Progenitor cell of endocrine pancreas (in vitro differentiated cells): Measurements from ENCODE around the gene CASQ1. TPM values are rescaled to one million over a fixed set of nuclear protein-coding genes. Genes with fewer than 3 reads are reported as not detected.
A peak's percentile ranks its signal among the peaks of the same experiment; 100 is the strongest.

Experiments used
- DNase-seq: peaks from one replicate; pipeline ENCODE4 v3.0.0; 2021; ENCODE audit warnings: low spot score; ENCODE audit not compliant: unreplicated experiment
- H3K27ac Mint-ChIP-seq: 2 replicates; pipeline ENCODE4 v1.8.0; 2021; ENCODE audit warnings: mild to moderate bottlenecking, moderate library complexity, mixed read lengths
- H3K27me3 Mint-ChIP-seq: 2 replicates; pipeline ENCODE4 v1.8.0; 2021; ENCODE audit warnings: mixed read lengths
- H3K36me3 Mint-ChIP-seq: 2 replicates; pipeline ENCODE4 v1.8.0; 2022; ENCODE audit warnings: mixed read lengths; ENCODE audit not compliant: insufficient read depth
- H3K4me1 Mint-ChIP-seq: 2 replicates; pipeline ENCODE4 v1.8.0; 2021; ENCODE audit warnings: low read depth, mixed read lengths
- H3K4me3 Mint-ChIP-seq: 2 replicates; pipeline ENCODE4 v1.8.0; 2021; ENCODE audit warnings: low read depth, mild to moderate bottlenecking, moderate library complexity, mixed read lengths
- H3K9me3 Mint-ChIP-seq: 2 replicates; pipeline ENCODE4 v1.8.0; 2021; ENCODE audit warnings: low read depth, mixed read lengths
- total RNA-seq: library from RNA; stranded (reverse); gene quantifications from 2 replicates; pipeline ENCODE4 v1.2.1, GENCODE V29; 2021
- TF ChIP-seq, protein P1 (sequence below): fragments of 200-600 bp; sonication (generic); IDR thresholded peaks from one replicate; pipeline ENCODE4 v1.5.0; 2021; ENCODE audit warnings: antibody characterized with exemption, mild to moderate bottlenecking; ENCODE audit not compliant: unreplicated experiment

CASQ1 gene
- total RNA-seq, 1 donor from 2014 or later, result not detected

DNA sequence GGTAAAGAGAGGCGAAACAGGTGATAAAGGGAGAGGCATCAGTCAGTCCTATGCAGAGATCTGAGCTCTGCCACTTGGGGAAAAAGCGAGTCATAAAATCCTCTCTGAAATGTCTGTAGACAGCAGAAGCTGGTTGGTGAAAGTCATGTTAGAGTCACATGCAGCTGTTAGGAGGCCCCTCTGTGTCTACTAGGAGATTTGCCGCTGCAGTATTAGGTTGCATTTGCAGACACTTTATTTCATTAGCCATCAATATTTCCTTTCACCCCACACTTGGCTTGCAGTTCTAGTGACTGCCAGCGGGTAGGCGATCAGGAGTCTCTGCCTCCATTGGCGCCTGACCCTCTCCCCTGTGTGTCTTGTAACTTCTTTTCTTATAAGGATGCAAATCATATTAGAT, 22.8 kb upstream of the CASQ1 start:
- Mint-ChIP-seq H3K4me3 (no peak overlapping the region), H3K36me3 (no peaks in the 10 kb centered on the region), H3K9me3 (no peaks in the 10 kb centered on the region), H3K27ac (no peak overlapping the region), H3K27me3 (peaks cover 35% of the 10 kb centered on the region), H3K4me1 (peaks cover 3% of the 10 kb centered on the region)
- TF ChIP-seq, protein P1, sequence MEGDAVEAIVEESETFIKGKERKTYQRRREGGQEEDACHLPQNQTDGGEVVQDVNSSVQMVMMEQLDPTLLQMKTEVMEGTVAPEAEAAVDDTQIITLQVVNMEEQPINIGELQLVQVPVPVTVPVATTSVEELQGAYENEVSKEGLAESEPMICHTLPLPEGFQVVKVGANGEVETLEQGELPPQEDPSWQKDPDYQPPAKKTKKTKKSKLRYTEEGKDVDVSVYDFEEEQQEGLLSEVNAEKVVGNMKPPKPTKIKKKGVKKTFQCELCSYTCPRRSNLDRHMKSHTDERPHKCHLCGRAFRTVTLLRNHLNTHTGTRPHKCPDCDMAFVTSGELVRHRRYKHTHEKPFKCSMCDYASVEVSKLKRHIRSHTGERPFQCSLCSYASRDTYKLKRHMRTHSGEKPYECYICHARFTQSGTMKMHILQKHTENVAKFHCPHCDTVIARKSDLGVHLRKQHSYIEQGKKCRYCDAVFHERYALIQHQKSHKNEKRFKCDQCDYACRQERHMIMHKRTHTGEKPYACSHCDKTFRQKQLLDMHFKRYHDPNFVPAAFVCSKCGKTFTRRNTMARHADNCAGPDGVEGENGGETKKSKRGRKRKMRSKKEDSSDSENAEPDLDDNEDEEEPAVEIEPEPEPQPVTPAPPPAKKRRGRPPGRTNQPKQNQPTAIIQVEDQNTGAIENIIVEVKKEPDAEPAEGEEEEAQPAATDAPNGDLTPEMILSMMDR, result peak; percentile 9
- DNase-seq, result no peak

DNA sequence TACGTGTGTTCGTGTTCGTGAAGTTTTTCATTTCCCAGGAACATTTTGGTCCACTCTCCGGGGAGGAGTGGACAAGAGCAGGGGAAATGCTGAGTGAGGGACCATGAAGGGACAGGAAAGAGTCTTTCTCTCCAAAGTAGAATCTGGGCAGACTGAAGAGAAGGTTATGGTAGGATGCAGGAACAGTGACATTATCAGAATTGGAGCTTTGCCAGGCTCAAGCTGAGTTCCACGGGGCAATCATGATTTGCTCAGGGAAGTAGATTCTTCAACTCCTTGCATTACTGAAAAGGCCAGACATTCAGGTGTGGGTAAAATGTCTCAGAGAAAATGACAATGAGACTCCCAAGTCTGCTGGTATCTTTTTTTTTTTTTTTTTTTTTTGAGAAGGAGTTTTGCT, 22.4 kb upstream of the CASQ1 start:
- H3K4me3 Mint-ChIP-seq, result no peak overlapping the region
- H3K36me3 Mint-ChIP-seq, result no peaks in the 10 kb centered on the region
- peaks cover 3% of the 10 kb centered on the region for H3K4me1 Mint-ChIP-seq
- no peaks in the 10 kb centered on the region for H3K9me3 Mint-ChIP-seq
- TF ChIP-seq, protein P1, result no peak
- no peak overlapping the region for H3K27ac Mint-ChIP-seq
- DNase-seq, result no peak
- peaks cover 39% of the 10 kb centered on the region for H3K27me3 Mint-ChIP-seq

DNA sequence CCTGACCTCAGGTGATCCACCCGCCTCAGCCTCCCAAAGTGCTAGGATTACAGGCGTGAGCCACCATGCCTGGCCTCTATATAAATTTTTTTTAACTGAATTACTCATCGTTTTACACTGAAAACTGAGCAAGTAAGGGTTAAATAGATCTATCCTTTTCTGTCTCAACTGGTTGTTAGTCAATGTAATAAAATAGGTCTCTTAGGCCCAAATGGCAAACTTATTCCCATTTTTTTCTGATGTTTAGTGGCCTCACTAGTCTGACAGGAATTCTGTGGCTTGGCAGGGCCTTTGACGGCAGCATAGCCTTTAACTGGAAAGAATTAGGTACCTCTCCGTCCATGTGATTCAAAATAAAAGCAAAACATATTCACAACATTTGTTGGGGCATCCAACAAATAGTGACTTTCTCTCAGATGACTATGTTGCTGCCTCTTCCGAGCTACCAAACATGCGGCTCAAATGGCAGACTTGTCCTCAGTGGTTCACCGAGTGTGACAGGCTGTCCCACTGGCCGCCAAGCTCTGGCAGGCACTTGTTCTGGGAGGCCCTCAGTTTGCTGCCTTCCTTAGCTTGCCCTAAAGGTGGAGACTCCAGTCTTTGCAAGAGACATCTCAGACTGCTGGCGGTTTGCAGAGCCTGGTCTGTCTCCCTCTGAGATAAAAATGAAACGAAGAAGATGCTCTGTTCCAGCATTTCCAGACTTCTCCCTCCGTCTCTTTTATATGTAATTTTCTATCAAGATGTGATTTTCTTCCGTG, 21.6 kb upstream of the CASQ1 start:
- TF ChIP-seq, protein P1, result no peak

DNA sequence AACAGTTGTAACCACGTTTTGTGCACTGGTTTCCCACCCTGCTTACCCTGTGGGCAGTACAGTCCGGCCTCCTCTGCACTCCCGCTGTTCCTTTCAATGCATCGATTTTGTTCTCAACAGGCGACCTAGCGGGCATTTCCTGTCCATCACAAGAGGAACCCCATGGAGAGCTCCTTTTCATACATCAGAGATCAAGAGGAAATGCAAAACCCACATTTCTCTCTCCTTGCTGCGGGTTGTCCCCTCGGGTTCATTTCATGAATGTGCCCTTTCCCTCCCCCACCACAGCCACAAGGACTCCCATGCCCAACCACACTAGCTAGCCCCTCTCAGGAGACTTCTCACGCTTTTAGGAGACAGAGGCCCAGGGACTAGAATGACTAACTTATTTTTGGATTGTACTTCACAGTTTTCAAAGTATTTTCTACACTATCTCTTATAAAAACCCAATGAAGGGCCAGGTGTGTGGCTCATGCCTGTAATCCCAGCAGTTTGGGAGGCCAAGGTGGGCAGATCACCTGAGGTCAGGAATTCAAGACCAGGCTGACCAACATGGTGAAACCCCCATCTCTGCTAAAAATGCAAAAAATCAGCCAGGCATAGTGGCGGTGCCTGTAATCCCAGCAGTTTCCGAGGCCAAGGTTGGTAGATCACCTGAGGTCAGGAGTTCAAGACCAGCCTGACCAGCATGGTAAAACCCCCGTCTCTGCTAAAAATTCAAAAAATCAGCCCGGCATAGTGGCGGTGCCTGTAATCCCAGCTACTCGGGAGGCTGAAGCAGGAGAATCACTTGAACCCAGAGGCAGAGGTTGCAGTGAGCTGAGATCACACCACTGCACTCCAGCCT, 20.6 kb upstream of the CASQ1 start:
- no peak overlapping the region for H3K27ac Mint-ChIP-seq
- TF ChIP-seq, protein P1, result no peak
- H3K4me1 Mint-ChIP-seq, result peaks cover 3% of the 10 kb centered on the region
- H3K4me3 Mint-ChIP-seq, result no peak overlapping the region
- no peak for DNase-seq
- no peaks in the 10 kb centered on the region for H3K9me3 Mint-ChIP-seq
- no peaks in the 10 kb centered on the region for H3K36me3 Mint-ChIP-seq
- peaks cover 50% of the 10 kb centered on the region for H3K27me3 Mint-ChIP-seq

More for the DNA sequence above, 21.6 kb upstream of the CASQ1 start:
- H3K27me3 Mint-ChIP-seq, result peaks cover 45% of the 10 kb centered on the region
- no peaks in the 10 kb centered on the region for H3K36me3 Mint-ChIP-seq
- H3K4me1 Mint-ChIP-seq, result peaks cover 3% of the 10 kb centered on the region
- H3K9me3 Mint-ChIP-seq, result no peaks in the 10 kb centered on the region
- H3K27ac Mint-ChIP-seq, result no peak overlapping the region
- no peak overlapping the region for H3K4me3 Mint-ChIP-seq
- DNase-seq, result no peak

DNA sequence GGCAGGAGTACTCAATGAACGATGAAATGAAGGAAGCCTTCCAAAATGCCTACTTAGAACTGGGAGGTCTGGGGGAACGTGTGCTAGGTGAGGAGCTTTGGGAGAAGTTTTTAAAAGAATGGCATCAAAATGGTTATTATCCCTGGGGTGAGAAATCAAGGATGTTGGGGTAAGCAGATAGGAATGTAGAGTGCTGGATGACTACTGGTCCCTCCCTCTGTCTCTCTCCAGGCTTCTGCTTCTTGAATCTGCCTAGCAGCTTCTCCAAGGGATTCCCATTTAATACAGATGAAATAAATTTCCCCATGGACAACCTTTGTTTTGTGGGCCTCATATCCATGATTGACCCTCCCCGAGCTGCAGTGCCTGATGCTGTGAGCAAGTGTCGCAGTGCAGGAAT, 19.0 kb upstream of the CASQ1 start:
- no peak for DNase-seq
- H3K9me3 Mint-ChIP-seq, result no peaks in the 10 kb centered on the region
- H3K4me1 Mint-ChIP-seq, result peaks cover 3% of the 10 kb centered on the region
- TF ChIP-seq, protein P1, result no peak
- no peak overlapping the region for H3K27ac Mint-ChIP-seq
- no peaks in the 10 kb centered on the region for H3K36me3 Mint-ChIP-seq
- peaks cover 53% of the 10 kb centered on the region for H3K27me3 Mint-ChIP-seq
- no peak overlapping the region for H3K4me3 Mint-ChIP-seq
